K562 (cell line): ENCODE data around the gene NYNRIN. TPM values are rescaled to one million over a fixed set of nuclear protein-coding genes. Genes with fewer than 3 reads are reported as not detected.

Source experiments
- MEF2D ChIP-seq: conservative IDR thresholded peaks from 2 replicates; pipeline ENCODE4 v1.6.1; 2016; ENCODE audit warnings: low read depth, missing genetic modification characterization, missing compliant biosample characterization
- polyA plus RNA-seq, 8 experiments: library from polyadenylated mRNA; depleted of rRNA in 4 of 8; stranded (reverse) in 5 of 8; unstranded in 3 of 8; fragments of >200 nt; fragmentation: Nextera tagmentation in 2 of 8; fragmentation: Illumina TruSeq in 1 of 8; extraction: Ambion mirVana in 2 of 8; extraction: Trizol in 1 of 8; gene quantifications; 2 replicates each; pipeline versions ENCODE4 v1.2.1 to v1.2.3, GENCODE V29; 2011 to 2014; ENCODE audit warnings: inconsistent platforms in 1 of 8, missing spikeins in 1 of 8
- total RNA-seq, 7 experiments: library from RNA; depleted of rRNA in 6 of 7; stranded (reverse); fragments of >200 nt in 6 of 7; fragmentation: Illumina TruSeq in 2 of 7; extraction: Trizol in 2 of 7; gene quantifications; 2 replicates each; pipeline versions ENCODE4 v1.2.1 to v1.2.3, GENCODE V29; 2011 to 2021; ENCODE audit warnings: low replicate concordance in 1 of 7
- TF ChIP-seq, protein P1 (sequence below): fragments of 200-800 bp; sonication (Bioruptor generic); IDR thresholded peaks from 2 replicates; pipeline ENCODE4 v1.6.1; 2016; ENCODE audit warnings: missing genetic modification characterization, missing compliant biosample characterization
- TF ChIP-seq, protein P2 (sequence below): fragments of 450-650 bp; IDR thresholded peaks from one replicate; pipeline ENCODE4 v1.6.1; 2018; ENCODE audit warnings: mild to moderate bottlenecking, moderate library complexity; ENCODE audit not compliant: partially characterized antibody

The NYNRIN gene
- total and polyA plus RNA-seq, 9 of the 15 experiments (the other 6 are each of a cell fraction or from before 2014, with no cell fraction given): 0.04 to 1.2 (median 0.28) TPM

DNA sequence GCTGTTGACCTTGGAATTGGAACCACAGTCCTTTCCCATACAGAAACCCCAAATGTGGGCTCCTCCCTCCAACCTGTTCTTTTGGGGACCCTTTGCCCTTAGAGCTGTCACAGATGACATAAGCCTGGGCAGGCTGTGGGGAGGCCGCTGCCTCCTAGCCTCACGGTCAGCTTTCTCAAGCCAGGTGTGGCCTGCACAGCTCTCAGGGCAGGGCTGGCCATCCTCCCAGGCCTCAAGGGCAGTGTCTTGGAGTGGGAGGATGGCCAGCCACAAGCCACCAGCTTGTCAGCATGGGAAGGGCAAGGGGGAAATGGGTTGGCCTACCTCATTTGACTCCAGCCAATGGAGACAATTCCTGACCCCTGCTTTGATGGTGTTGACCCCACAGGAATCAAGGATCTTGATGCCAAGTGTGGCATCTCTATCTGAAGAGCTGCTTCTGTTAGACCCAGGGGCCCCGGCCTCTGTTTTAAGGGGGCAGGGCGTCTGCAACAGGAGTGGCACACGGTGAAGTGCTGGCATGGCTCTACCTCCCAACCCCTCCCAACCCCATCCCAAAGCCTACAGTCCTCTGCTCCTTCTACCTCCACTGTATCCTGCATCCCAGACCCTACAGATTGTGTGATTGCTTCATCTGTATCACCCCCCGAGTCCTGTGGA is 19.2 kb downstream of the NYNRIN start (continued):
- TF ChIP-seq, protein P1, sequence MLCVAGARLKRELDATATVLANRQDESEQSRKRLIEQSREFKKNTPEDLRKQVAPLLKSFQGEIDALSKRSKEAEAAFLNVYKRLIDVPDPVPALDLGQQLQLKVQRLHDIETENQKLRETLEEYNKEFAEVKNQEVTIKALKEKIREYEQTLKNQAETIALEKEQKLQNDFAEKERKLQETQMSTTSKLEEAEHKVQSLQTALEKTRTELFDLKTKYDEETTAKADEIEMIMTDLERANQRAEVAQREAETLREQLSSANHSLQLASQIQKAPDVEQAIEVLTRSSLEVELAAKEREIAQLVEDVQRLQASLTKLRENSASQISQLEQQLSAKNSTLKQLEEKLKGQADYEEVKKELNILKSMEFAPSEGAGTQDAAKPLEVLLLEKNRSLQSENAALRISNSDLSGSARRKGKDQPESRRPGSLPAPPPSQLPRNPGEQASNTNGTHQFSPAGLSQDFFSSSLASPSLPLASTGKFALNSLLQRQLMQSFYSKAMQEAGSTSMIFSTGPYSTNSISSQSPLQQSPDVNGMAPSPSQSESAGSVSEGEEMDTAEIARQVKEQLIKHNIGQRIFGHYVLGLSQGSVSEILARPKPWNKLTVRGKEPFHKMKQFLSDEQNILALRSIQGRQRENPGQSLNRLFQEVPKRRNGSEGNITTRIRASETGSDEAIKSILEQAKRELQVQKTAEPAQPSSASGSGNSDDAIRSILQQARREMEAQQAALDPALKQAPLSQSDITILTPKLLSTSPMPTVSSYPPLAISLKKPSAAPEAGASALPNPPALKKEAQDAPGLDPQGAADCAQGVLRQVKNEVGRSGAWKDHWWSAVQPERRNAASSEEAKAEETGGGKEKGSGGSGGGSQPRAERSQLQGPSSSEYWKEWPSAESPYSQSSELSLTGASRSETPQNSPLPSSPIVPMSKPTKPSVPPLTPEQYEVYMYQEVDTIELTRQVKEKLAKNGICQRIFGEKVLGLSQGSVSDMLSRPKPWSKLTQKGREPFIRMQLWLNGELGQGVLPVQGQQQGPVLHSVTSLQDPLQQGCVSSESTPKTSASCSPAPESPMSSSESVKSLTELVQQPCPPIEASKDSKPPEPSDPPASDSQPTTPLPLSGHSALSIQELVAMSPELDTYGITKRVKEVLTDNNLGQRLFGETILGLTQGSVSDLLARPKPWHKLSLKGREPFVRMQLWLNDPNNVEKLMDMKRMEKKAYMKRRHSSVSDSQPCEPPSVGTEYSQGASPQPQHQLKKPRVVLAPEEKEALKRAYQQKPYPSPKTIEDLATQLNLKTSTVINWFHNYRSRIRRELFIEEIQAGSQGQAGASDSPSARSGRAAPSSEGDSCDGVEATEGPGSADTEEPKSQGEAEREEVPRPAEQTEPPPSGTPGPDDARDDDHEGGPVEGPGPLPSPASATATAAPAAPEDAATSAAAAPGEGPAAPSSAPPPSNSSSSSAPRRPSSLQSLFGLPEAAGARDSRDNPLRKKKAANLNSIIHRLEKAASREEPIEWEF (CRISPR knock-in tag): no peak
- TF ChIP-seq, protein P2, sequence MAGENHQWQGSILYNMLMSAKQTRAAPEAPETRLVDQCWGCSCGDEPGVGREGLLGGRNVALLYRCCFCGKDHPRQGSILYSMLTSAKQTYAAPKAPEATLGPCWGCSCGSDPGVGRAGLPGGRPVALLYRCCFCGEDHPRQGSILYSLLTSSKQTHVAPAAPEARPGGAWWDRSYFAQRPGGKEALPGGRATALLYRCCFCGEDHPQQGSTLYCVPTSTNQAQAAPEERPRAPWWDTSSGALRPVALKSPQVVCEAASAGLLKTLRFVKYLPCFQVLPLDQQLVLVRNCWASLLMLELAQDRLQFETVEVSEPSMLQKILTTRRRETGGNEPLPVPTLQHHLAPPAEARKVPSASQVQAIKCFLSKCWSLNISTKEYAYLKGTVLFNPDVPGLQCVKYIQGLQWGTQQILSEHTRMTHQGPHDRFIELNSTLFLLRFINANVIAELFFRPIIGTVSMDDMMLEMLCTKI: no peak
- no peak for TF ChIP-seq MEF2D
